Chondrocyte (in vitro differentiated cells): Measurements from ENCODE around the gene NHEJ1. TPM values are rescaled to one million over a fixed set of nuclear protein-coding genes. Genes with fewer than 3 reads are reported as not detected.

ENCODE experiments used
- DNase-seq: peaks from one replicate; pipeline ENCODE4 v3.0.0; 2021; ENCODE audit warnings: mixed read lengths, low spot score
- H3K27ac Mint-ChIP-seq: one replicate; pipeline ENCODE4 v1.8.0; 2021; ENCODE audit warnings: mild to moderate bottlenecking, moderate library complexity, mixed read lengths; ENCODE audit not compliant: unreplicated experiment
- H3K27me3 Mint-ChIP-seq: 2 replicates; pipeline ENCODE4 v1.8.0; 2021; ENCODE audit warnings: low read depth, mixed read lengths
- H3K36me3 Mint-ChIP-seq: 2 replicates; pipeline ENCODE4 v1.8.0; 2021; ENCODE audit warnings: low read depth, mixed read lengths
- H3K4me1 Mint-ChIP-seq: 2 replicates; pipeline ENCODE4 v1.8.0; 2021; ENCODE audit warnings: low read depth, mild to moderate bottlenecking, mixed read lengths
- H3K4me3 Mint-ChIP-seq: one replicate; pipeline ENCODE4 v1.8.0; 2021; ENCODE audit warnings: mild to moderate bottlenecking, moderate library complexity, mixed read lengths; ENCODE audit not compliant: unreplicated experiment
- H3K9me3 Mint-ChIP-seq: 2 replicates; pipeline ENCODE4 v1.8.0; 2021; ENCODE audit warnings: low read depth, mixed read lengths
- total RNA-seq: library from RNA; stranded (reverse); gene quantifications from 3 replicates; pipeline ENCODE4 v1.2.1, GENCODE V29; 2021
- TF ChIP-seq, protein P1 (sequence below): fragments of 200-600 bp; sonication (generic); IDR thresholded peaks from 2 replicates; pipeline ENCODE4 v1.5.0; 2021; ENCODE audit warnings: antibody characterized with exemption, mild to moderate bottlenecking, moderate library complexity

Gene NHEJ1
- total RNA-seq, 1 donor from 2014 or later: 13.3 TPM

DNA sequence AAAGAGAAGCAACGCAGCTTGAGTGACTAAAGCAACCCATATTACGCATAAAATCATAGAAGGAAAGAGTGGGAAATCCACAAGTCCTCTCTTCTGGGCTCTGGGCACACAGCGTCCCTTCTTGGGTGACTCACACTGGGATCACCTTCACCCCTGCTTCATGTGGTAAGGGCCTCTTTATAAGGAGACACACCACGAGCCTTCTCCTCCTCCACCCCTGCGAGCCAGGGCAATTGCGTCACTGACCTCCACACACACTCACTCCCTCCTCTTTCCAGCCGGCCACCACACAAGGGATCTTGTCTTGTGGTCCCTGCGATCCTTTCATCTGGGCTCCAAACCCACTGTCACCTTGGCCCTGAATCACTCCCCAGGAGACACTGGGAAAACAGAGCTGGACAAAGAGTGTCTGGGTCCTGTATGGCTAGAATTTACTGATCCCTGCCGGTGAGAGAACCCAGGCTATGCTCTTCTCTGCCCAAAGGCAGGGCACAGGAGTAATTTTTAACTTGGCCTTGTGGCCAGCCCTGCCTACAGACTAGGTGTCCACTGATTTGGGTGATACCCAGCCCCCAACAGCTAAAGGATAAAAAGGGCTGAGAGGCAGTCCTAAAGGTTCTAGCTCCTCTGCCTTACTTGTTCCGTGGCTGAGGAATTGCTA, 35.3 kb downstream of the NHEJ1 start:
- Mint-ChIP-seq H3K27me3 (no peaks in the 10 kb centered on the region), H3K4me1 (peaks cover 19% of the 10 kb centered on the region), H3K36me3 (no peaks in the 10 kb centered on the region), H3K4me3 (no peak overlapping the region), H3K9me3 (no peaks in the 10 kb centered on the region), H3K27ac (no peak overlapping the region)
- TF ChIP-seq, protein P1, sequence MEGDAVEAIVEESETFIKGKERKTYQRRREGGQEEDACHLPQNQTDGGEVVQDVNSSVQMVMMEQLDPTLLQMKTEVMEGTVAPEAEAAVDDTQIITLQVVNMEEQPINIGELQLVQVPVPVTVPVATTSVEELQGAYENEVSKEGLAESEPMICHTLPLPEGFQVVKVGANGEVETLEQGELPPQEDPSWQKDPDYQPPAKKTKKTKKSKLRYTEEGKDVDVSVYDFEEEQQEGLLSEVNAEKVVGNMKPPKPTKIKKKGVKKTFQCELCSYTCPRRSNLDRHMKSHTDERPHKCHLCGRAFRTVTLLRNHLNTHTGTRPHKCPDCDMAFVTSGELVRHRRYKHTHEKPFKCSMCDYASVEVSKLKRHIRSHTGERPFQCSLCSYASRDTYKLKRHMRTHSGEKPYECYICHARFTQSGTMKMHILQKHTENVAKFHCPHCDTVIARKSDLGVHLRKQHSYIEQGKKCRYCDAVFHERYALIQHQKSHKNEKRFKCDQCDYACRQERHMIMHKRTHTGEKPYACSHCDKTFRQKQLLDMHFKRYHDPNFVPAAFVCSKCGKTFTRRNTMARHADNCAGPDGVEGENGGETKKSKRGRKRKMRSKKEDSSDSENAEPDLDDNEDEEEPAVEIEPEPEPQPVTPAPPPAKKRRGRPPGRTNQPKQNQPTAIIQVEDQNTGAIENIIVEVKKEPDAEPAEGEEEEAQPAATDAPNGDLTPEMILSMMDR: no peak
- DNase-seq: no peak

DNA sequence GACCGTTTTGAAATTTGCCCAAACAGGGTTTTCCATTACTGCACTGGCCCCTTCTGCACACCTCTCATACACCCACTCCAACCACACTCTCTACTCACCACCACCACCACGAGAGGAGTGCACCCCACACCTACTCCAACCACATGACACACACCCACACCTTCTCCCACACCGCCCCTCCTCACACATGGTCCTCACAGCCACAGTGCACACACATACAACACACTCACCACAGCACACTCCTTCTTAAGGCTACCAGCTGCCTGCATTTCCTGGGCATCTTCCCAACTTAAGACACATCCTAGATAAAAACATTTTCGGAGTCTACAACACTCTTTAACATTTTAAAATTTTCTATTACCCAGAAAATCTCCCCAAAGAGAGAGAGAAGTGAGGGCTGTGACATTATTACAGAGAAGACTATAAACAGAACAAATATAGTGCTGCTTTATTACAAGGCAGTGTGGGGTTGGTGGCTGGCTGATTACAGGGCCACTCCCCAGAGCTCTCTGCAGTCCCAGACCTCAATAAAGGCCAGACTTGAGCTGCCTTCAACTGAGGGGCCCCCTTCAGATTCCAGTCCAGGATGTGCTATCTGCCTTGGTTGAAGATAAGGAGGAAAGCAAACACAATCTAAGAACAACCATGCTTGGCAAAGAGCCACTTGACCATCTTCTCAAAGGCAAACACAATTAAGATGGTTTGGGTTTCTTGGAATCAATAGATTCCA, 36.1 kb downstream of the NHEJ1 start:
- Mint-ChIP-seq H3K27me3 (no peaks in the 10 kb centered on the region), H3K4me1 (peaks cover 19% of the 10 kb centered on the region), H3K9me3 (no peaks in the 10 kb centered on the region), H3K4me3 (no peak overlapping the region), H3K36me3 (no peaks in the 10 kb centered on the region), H3K27ac (no peak overlapping the region)
- TF ChIP-seq, protein P1: no peak
- DNase-seq: no peak

DNA sequence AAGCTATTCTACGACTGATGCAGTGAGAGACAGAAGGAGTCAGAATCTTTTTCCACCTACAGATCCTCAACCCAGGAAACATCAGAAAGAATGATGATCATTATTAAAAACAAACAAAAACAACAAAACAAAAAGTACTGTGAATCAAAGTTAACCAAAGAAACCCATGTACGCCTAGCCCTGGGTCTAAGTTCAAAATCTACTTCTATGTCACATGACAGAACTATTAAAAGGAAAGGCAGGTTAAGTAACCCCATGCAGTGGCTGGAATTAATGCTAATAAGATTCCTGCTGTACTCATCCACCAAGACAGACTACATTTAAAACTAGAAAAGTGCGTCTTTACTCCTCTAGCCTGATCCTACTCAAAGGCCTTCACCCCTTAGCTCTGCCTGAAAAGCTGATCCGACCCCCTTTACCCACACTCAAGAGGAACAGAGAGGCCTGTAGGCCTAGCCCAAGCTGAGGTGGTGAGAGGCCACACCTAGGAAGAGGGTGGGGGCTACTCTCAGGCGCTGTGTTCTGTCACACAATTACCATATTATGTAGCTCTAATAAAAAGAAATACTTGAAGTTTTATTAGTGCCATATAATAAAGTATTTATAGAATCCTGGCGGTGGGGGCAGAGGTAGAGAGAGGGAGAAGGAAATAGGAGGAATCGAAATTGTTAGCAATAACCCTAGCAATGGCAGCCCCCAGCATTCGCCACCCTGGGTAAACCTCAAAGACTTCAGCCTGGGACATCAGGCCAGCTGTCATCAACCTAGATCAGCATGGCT, 37.1 kb downstream of the NHEJ1 start:
- Mint-ChIP-seq H3K4me1 (peaks cover 19% of the 10 kb centered on the region), H3K27me3 (no peaks in the 10 kb centered on the region), H3K9me3 (no peaks in the 10 kb centered on the region), H3K27ac (no peak overlapping the region), H3K4me3 (no peak overlapping the region), H3K36me3 (no peaks in the 10 kb centered on the region)
- no peak for DNase-seq
- TF ChIP-seq, protein P1: no peak

DNA sequence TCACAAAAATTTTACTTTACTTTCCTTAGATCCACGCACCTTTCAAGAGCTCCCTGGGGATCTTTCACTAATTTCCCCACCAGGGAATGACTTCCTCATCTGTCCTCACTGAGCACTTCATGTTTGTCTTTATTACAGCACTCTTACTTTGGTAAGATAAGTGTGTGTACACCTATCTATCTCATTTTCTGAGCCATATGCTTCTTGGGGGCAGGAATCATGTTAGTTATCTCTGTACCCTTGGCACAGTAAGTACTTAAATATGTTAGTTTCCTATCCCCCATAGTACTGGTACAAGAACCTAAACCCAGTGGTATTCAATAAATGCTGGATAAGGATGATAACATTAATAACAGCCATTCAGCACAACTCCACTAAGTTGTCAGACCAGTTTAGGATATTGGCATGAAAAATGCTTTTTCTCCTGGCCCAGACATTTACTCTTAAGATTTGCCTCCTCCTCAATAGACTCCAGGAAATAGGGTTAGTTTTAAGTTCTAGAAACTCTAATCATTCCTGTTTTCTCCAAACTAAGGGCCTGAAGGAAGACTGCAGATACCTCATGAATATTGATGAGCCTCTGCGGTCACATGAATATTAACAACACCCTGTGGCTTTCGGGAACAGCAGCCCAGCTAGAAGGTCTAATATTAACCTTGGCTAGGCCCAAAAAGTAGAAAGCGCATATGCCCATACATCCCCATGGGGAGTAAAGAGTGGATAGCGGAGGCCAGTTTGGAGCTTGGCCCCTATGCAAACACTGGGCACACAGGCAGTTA, 38.2 kb downstream of the NHEJ1 start:
- H3K9me3 Mint-ChIP-seq: no peaks in the 10 kb centered on the region
- DNase-seq: no peak

More for the DNA sequence above, 38.2 kb downstream of the NHEJ1 start:
- Mint-ChIP-seq H3K27ac (no peak overlapping the region), H3K4me3 (no peak overlapping the region), H3K27me3 (no peaks in the 10 kb centered on the region), H3K36me3 (no peaks in the 10 kb centered on the region), H3K4me1 (peaks cover 19% of the 10 kb centered on the region)
- TF ChIP-seq, protein P1: no peak
